GM20431 (cell line): ENCODE measurements around the gene FHL3.

ENCODE experiments used
- in situ Hi-C: fragments of 300-500 bp; cut with MseI, MboI; formaldehyde crosslinking; loops from one replicate; pipeline ENCODE4 v1.15.0; 2020; ENCODE audit warnings: low sequenced_read_pairs; ENCODE audit not compliant: unreplicated experiment

The FHL3 gene

DNA sequence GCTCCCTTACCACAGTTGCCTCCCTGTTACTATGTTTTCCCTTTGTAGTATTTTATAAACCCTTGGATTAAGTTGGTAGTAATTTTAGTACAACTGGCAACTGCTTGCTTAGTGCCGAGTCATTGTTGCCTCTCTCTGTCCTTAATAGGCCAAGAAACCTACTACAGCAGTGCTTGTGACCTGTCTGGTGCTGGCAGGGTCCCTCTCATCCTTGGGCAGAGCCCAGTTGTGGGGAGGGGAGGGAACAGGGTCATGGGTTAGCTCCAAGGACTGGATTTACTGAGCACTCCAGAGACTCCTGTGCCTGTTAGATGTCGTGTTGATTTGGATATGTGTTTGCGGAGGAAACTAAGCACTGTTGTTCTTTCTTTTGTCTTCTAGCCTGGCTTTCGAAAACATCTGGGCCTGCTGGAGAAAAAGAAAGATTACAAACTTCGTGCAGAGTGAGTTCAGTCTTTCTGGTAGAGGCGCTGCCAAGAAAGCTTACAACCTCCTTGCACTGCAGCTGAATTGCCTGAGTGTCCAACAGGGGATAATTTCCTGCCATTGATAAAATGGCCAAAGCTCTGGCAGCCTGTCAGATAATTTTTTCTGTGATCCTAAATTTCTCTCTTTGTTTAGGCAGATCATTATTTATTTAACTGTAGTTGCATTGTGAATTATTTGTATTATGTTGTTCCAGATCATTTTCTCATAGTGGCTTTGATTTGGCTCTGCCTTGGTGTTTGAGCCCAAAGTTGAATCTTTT lies 10.8 kb upstream of the FHL3 start:
- in situ Hi-C loops, result loop anchor here (25.0 kb wide), 1 partner anchor 821 kb away; no protein-coding TSS in a partner anchor

DNA sequence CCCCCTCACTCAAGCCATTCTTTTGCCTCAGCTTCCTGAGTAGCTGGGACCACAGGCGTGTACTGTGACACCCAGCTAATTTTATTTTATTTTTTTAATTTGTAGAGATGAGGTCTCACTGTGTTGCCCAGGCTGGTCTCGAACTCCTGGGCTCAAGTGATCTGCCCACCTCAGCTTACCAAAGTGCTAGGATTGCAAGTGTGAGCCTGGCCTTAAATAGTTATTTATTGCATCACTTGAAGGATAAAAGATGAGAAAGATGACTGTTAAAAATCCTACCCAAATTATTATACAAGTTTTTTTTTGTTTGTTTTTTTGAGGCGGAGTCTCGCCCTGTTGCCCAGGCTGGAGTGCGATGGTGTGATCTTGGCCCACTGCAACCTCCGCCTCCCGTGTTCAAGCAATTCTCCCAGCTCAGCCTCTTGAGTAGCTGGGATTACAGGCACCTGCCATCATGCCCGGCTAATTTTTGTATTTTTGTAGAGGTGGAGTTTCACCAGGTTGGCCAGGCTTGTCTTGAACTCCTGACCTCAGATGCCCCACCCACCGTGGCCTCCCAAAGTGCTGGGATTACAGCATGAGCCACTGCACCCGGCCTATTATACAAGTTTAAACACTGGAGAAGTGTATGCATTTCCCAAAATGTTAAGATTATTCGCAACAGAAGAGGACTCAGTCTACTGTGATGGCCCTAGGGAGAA lies 9.6 kb upstream of the FHL3 start:
- in situ Hi-C loops, result loop anchor here (25.0 kb wide), 1 partner anchor 822 kb away; no protein-coding TSS in a partner anchor

DNA sequence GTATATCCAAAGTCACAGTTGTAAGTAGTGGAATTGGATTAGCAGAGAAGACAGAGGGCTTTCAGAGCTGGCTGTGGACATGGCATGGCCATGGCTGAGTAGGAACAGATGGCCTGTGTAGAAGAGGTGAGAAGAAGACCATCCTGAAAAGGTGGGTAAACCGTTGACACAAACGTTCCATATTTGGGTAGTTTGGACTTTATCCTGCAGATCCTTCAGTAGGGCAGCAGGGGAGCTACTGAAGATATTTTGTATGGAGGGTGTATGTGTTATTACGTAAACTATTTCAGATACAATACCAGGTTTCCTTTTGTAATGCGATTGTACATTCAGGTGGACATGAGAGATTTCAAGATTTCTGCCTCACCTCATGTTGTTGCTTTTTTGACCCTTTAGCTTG lies 8.9 kb upstream of the FHL3 start:
- in situ Hi-C loops, result loop anchor here (25.0 kb wide), 1 partner anchor 823 kb away; no protein-coding TSS in a partner anchor

DNA sequence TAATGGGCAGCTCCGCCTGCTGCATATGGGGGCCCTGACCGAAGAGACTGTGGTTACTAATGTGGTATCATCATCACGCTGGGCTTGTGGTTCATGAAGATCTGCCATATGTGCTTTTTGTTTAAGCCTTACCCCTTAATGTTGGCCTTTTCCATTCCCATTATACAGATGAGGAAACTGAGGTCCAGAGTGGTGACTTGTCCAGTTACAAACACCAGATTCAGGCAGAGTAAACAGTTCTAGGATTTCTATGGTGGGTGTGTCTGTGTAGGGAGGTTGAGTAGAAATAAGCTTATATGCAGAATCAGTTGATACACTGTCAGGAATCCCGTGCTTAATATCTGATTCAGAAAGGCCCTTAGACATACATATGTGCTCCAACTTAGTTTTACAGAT lies 7.9 kb upstream of the FHL3 start:
- in situ Hi-C loops, result loop anchor here (25.0 kb wide), 1 partner anchor 824 kb away; no protein-coding TSS in a partner anchor

DNA sequence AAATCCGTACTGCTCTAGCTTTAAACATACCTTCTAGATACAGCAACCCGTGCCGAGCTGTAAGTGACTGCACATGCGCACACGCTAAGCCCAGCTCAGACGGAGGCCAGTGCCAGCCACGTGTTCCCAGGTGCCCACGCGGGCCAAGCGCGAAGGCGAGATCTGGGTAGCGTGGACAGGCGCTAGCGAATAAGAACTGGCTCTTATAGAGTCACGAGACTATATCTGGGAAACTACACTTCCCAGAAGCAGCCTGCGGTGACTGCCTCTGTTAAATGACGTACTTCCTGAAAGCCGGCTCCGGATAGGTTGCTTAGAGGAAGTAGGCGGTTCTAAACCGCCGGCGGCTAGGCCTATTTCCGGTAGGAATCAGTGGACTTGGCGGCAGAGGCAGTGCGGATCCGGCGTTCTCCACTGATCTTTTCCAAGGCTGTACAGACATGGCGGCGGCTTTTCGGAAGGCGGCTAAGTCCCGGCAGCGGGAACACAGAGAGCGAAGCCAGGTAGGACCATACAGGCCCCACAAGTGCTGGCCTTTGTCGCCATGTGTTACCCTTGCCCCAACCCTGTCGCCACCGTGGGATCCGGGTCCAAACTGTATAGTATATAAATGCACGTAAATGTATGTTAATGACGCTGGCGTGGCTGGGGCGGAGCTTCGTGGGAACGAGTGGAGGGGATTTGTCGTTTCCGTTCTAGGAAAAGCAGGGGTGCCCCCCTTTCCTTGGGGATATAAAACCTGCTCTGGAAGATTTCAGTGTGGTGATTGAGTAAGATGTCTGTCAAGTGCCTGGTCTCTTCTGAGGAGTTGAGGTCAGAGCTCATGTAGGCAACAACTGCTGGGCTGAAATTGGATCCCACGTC lies 7.3 kb upstream of the FHL3 start, which contains the start of gene UTP11:
Gene UTP11 (plus strand): TSS at position 372 of the 864 bp plus-strand sequence. CDS start 69 bp downstream, at position 441.
- in situ Hi-C loops, result loop anchor here (25.0 kb wide), 1 partner anchor 825 kb away; no protein-coding TSS in a partner anchor

DNA sequence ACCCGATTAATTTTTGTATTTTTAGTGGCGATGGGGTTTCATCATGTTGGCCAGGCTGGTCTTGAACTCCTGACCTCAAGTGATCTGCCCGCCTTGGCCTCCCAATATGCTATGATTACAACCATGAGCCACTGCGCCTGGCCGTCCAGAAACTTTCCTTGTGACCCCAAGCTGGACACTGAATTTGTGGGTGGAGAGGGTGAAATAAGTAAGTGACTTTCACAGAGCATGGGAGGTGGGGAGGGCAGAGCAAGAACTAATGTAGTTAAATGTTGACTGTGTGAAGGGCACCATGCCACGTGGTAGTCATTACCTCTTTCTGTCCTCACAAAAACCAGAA lies 4.5 kb upstream of the FHL3 start:
- in situ Hi-C loops, result loop anchor here (25.0 kb wide), 1 partner anchor 827 kb away; no protein-coding TSS in a partner anchor

DNA sequence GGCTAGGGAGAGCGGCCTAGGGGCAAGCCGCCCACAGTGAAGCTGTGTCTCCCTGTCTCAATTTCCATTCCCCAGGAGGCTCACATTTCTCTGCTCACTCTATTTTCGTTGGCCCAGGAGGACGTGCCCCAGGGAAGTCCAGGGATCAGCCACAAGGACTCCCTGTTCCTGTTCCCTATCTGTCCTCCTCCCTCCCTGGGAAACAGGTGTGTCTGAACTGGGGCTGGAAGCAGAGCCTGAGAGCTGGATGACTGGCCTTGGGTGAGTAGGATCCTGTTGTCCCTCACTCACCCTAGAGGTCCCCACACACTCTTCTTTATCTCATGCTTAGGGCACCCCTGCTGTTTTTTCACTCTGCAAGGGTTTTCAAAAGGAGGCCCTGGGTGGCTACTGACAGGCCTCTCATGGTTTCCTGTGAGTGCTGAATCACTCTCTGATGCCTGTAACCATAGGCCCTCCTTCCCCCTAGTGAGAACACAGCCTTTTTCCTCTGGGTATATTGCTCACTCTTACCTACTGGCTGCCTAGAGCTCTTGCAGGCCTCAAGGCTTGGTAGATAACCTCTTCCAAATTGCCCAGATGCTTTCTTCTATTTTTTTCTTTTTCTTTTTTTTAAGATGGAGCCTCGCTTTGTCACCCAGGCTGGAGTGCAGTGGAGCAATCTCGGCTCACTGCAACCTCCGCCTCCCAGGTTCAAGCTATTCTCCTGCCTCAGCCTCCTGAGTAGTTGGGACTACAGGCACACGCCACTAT lies 4.0 kb upstream of the FHL3 start:
- in situ Hi-C loops, result loop anchor here (25.0 kb wide), 1 partner anchor 828 kb away; no protein-coding TSS in a partner anchor

DNA sequence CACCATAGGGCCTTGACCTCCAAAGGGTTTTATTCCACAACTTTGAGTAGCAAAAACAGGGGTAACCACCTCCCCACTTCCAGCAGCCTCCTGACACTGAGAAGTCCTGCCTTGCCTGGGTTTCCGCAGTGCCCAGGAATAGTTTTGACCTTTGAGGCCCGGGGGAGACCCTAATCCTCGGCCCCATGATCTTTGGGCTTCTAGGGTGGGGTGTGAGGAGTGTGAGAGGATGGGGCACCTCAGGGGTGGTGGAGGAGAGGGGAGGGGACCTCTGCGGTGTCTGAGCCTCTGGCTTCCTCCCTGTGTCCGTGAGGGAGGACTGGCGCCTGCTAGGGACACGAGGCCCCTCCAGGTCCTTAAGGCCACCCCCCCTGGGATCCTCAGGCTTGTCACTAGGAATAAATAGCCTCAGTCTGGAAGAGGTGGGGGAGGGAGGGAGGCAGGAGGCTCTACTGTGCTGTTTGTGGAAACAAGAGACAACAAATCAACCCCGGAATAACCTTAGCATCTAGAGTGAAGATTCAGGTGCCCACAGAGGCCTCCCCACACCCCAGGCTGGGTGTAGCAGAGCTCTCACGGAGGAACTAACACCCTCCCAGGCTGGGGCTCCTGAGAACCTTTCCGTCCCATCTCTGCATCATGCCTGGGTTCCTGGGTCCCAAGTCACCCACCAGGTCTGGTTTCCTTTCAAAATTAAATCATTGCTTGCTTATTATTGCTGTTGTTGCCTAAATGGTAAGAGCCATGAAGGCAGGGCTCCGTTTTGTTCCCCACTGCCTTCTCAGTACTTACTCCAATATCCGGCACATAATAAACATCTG lies 904 bp upstream of the FHL3 start:
- in situ Hi-C loops, result loop anchor here (25.0 kb wide), 1 partner anchor 831 kb away; no protein-coding TSS in a partner anchor

DNA sequence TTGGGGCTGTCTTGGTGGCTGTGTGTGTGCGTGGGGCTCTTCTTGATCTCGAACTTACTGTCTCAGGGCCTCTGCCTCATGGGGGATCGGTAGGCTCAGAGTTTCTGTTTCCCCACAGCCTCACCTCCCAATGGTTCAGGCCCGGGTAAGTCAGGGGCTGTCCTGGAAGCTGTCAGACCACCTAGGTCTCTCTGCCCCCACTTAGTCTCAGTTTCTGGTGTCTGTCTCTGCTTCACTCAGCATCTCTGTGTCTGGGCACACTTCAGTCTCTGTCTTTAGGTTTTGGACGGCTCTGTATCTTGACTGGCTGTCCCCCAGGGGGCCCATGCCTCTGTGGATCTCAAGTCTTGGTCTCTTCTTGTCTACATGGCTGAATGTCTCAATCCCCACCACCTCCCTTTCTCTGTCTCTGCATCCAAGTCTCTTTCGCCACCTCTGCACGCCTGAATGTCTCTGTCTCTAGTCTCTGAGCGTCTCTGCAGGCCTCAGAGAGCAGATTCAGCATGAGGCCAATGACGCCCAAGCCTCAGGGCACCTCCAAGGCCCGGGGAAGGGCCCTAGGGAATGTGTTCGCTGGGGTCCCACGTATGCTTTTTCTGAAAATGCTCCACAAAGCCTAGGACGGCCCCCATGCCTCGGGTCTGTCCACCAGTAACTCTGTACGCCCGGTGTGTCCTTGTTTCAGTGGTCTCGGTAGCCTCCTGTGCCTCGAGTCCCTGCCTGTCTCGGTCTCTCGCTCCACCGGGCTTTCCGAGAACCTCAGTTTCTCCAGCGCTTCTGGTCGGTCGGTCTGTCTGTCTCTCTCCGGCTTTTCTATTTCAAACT lies 818 bp downstream of the FHL3 start:
- in situ Hi-C loops, result loop anchor here (25.0 kb wide), 1 partner anchor 833 kb away; no protein-coding TSS in a partner anchor

DNA sequence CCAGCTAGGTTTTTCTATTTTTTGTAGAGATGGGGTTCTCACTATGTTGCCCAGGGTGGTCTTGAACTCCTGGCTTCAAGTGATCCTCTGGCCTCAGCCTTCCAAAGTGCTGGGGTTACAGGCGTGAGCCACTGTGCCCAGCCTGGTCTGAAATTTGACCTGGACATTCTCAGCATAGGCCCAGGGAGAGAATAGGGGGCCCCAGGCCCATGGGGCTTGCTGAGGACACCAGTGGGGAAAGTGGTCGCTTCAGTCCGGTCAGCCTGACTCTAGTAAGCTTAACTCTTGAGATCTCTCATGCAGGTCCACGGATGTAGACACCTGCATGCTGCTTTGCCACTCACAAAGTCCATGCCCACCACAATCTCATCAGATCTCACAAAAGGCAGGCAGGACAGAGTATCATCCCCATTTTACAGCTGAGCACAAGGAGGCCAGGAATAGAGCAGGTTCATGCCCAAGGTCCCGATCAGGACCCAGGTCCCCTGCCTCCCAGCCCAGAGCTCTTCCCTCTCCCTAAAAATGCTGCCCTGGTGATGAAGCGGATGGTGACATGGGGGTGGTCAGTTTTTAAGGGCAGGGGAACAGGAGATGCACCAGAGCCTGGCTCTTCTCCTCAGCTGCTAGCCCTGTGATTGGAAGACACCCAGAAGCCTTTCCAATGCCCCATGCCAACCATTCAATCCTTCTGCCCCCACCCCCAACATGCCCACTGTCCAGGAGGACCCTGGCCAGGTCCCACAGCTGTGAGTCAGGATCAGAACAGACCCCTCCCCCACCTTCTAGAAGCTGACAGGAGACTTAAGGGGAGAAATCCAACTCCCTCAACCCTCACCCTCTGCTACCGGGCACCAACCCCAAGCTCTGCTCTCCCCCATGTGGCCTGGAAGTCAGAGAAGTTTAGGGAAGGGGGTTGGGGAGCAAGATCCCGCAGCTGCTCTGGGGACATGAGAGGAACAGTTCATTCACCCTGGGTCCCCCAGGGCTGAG lies 1.8 kb downstream of the FHL3 start:
- in situ Hi-C loops, result loop anchor here (25.0 kb wide), 1 partner anchor 834 kb away; no protein-coding TSS in a partner anchor

DNA sequence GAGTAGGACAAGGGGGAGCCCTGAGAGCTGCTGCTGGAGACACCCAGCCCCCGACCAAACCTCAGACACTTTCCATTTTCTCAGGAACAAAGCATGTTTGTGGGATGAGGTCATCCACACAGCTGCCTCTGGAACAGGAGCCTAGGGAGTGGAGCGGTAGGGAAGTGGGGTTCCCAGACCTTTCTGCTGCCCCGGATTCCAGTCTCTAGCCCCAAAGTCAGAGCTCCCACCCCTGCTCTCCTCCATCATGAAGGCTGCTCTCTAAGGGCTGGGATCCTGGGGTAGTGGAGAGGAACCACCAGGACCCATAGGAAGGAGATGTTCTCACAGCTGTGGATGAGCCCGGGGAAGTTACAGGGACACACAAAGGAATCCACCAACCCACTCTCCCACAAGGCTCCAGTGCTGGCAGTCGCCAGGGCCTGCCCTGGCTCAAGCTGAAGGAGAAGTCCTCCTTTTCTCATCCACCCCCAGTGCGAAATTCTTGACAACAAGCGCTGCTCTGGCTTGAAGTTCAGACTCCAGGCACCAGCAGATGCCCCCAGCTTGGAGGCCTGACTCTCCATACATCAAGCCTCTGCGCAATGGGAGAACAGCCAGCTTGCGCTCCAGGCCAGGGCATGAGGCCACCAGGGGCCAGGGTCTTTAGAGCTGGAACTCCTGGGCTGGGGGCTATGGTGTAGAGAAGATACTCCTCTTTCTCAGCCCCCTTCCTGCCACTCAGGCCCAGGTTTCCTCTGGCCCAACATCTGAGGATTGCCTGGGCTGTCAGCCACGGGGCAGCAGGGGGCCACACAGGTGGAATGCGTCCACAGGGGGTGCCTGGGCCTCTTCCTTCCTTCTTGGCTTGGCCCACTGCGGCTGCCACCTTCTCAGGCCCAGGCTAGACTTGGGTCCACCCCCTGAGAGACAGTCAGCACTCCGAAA lies 4.5 kb downstream of the FHL3 start:
- in situ Hi-C loops, result loop anchor here (25.0 kb wide), 1 partner anchor 837 kb away; no protein-coding TSS in a partner anchor

DNA sequence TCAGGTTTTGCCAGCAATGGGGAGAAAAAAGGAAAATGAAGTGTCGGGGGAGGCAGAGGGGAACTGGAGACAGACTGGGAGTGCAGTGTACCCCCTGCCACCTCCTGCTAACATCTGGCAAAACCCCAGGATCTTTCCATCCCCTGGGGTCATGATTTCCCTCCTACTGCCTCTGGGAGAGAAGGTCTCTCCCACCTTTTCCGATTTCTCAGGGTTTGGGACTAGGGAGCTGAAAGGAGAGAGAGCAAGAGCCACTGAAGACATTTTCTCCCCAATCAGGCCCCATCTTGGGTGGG lies 5.1 kb downstream of the FHL3 start:
- in situ Hi-C loops, result loop anchor here (25.0 kb wide), 1 partner anchor 837 kb away; no protein-coding TSS in a partner anchor

DNA sequence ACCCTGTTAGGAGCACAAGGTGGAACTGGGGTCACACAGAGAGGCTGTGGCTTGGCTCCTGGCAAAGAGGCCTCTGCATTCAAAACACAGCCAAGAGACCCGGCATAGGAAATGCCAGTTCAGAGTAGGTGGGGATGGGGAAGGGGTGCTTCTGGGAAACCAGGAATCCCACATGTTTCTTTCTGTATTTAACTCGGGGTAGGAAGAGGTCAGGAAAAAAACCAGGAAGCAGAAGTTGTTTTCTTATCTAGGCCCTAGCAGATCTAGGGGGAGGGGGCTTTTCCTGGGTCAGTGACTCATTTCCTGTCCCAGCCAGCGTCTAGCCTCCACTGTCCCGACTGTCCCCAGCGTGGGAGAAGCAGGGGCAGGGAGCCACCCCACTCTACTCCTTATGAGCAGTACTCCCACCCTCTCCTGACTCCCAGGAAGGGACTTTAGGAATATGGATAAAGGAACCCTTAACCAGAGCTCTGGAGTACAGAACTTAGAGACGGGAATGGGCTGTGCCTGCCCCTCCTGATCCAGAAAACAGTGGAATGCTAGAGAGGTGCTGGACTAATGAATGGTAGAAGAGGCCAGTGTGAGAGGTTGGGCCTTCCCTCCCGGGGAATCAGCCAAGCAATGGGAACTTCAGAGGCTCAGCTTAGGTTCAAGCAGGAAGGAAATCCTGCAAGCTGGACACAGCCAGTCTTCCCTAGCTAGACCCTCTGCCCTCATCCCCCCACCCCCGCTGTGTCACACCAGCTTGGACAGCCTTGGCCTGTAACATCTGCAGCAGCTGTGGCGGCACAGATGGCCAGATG lies 5.7 kb downstream of the FHL3 start:
- in situ Hi-C loops, result loop anchor here (25.0 kb wide), 1 partner anchor 838 kb away; no protein-coding TSS in a partner anchor

DNA sequence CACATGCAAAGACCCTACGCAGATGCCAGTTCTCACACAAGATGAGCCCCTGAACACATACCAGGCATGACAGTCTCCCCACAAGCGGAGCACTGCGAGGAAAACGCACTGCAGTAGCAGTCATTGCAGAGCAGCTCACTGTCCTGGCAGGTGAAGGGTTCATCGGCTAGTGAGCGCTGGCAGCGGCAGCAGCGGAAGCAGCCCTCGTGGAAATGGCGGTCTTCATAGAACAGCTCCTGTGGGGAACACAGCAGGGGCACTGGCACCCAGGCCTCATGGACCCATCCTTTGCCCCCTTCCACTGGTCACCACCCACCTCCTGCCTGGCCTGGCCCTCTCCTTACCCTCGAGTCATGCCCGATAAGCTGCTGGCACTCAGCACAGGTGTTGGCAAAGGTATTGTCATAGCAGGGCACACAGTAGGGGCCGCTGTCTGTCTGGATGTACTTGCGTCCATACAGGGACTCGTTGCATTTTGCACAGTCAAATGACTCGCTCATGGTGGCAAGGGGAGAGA lies 6.3 kb downstream of the FHL3 start:
- in situ Hi-C loops, result no loop called here
